GM12878 (cell line): ENCODE measurements around the gene IRX4.

ENCODE experiments used
- CTCF ChIP-seq, 3 experiments: IDR thresholded peaks in 2 of 3; conservative IDR thresholded peaks in 1 of 3; 2 replicates each; pipeline ENCODE4 v1.5.1; 2011; ENCODE audit warnings: low read depth in 3 of 3, low read length in 3 of 3, mild to moderate bottlenecking in 3 of 3, control low read depth in 2 of 3, moderate library complexity in 2 of 3, inconsistent platforms in 1 of 3, mixed read lengths in 1 of 3; ENCODE audit not compliant: control insufficient read depth in 2 of 3, insufficient read depth in 1 of 3; ENCODE audit errors: extremely low read depth in 1 of 3
- JUND ChIP-seq: IDR thresholded peaks from 2 replicates; pipeline ENCODE4 v1.6.1; 2012; ENCODE audit warnings: low read depth, mild to moderate bottlenecking, low read length, improper control_type of control experiment, moderate library complexity
- POLR2AphosphoS5 ChIP-seq: IDR thresholded peaks from 2 replicates; pipeline ENCODE4 v1.6.1; 2011; ENCODE audit warnings: mild to moderate bottlenecking, low read length, inconsistent platforms
- SKIL ChIP-seq: fragments of 450-650 bp; IDR thresholded peaks from 2 replicates; pipeline ENCODE4 v1.6.1; 2017; ENCODE audit warnings: mild to moderate bottlenecking, low read depth, inconsistent platforms; ENCODE audit not compliant: poor library complexity, severe bottlenecking
- SREBF2 ChIP-seq: IDR thresholded peaks from 2 replicates; pipeline ENCODE4 v1.6.1; 2012; ENCODE audit warnings: mild to moderate bottlenecking, low read length

GRCh38 chr5:1883925-1884677, 1.4 kb upstream of the IRX4 start:
- TF ChIP-seq POLR2AphosphoS5, result no peak
- TF ChIP-seq JUND, result no peak
- no peak for TF ChIP-seq CTCF (IDR thresholded peaks at IDR 0.05 in 2 of 3, conservative IDR thresholded peaks at IDR 0.05 in 1 of 3; ENCODE audit: control insufficient read depth in 2 of 3, extremely low read depth in 1 of 3, insufficient read depth in 1 of 3, low read depth in 3 of 3, low read length in 3 of 3)
- TF ChIP-seq SREBF2, result no peak
- TF ChIP-seq SKIL, result no peak
